Measurements from ENCODE around the gene PCNX3.

PCNX3 gene

GRCh38 chr11:65580756-65581155 lies 34.8 kb upstream of the PCNX3 start:
- no peak for DNase-seq (ENCODE audit: low read depth)

- no peak for DNase-seq (ENCODE audit: low read depth)
Observed at GRCh38 chr11:65581928-65582327, 33.6 kb upstream of the PCNX3 start.

GRCh38 chr11:65583589-65583988 lies 32.0 kb upstream of the PCNX3 start:
- DNase-seq (ENCODE audit: low read depth): no peak

- no peak for DNase-seq (ENCODE audit: low read depth)
Observed at GRCh38 chr11:65584106-65584505, 31.5 kb upstream of the PCNX3 start.

- DNase-seq (ENCODE audit: low read depth): no peak
Observed at GRCh38 chr11:65584723-65585171, 30.8 kb upstream of the PCNX3 start.

GRCh38 chr11:65585396-65586246 lies 30.0 kb upstream of the PCNX3 start:
- DNase-seq (ENCODE audit: low read depth): no peak

GRCh38 chr11:65586247-65586630 lies 29.3 kb upstream of the PCNX3 start:
- no peak for DNase-seq (ENCODE audit: low read depth)

- no peak for DNase-seq (ENCODE audit: low read depth)
Observed at GRCh38 chr11:65586676-65587075, 28.9 kb upstream of the PCNX3 start.

GRCh38 chr11:65588199-65589054 lies 27.1 kb upstream of the PCNX3 start:
- DNase-seq (ENCODE audit: low read depth): no peak

- no peak for DNase-seq (ENCODE audit: low read depth)
Observed at GRCh38 chr11:65589444-65590239, 25.9 kb upstream of the PCNX3 start.

- no peak for DNase-seq (ENCODE audit: low read depth)
Observed at GRCh38 chr11:65590240-65590738, 25.3 kb upstream of the PCNX3 start.

GRCh38 chr11:65591939-65592857 lies 23.4 kb upstream of the PCNX3 start:
- no peak for DNase-seq (ENCODE audit: low read depth)

- no peak for DNase-seq (ENCODE audit: low read depth)
Observed at GRCh38 chr11:65592858-65593517, 22.6 kb upstream of the PCNX3 start.

GRCh38 chr11:65593518-65594414 lies 21.8 kb upstream of the PCNX3 start:
- no peak for DNase-seq (ENCODE audit: low read depth)

- no peak for DNase-seq (ENCODE audit: low read depth)
Observed at GRCh38 chr11:65595131-65595530, 20.4 kb upstream of the PCNX3 start.

- no peak for DNase-seq (ENCODE audit: low read depth)
Observed at GRCh38 chr11:65595543-65596281, 19.9 kb upstream of the PCNX3 start, which contains the start of gene KCNK7. TSS of gene KCNK7 (minus strand) at chr11:65595800. CDS start at chr11:65595772, 28 bp downstream.

- no peak for DNase-seq (ENCODE audit: low read depth)
Observed at GRCh38 chr11:65596520-65596919, 19.1 kb upstream of the PCNX3 start.

- no peak for DNase-seq (ENCODE audit: low read depth)
Observed at GRCh38 chr11:65598258-65598699, 17.3 kb upstream of the PCNX3 start.
